Endothelial cell of umbilical vein (primary cell): ENCODE data around the gene SRD5A1. TPM values are rescaled to one million over a fixed set of nuclear protein-coding genes. Genes with fewer than 3 reads are reported as not detected.

Source experiments
- BruUV-seq: library from RNA; stranded (reverse); fragments of 400-500 nt; replicated peaks from 2 replicates; lab custom pipeline; 2021; lab: Mats Ljungman, UMichigan
- CTCF ChIA-PET: fragments of 300-600, 350-600 bp; sonication (Branson Sonifier 250); formaldehyde crosslinking; loops from one replicate; lab custom pipeline; 2021; ENCODE audit warnings: antibody characterized with exemption, inconsistent platforms; lab: Charles Lee
- POLR2A ChIA-PET: fragments of 300-600, 350-600 bp; sonication (Branson Sonifier 250); formaldehyde crosslinking; loops from one replicate; lab custom pipeline; 2021; ENCODE audit warnings: antibody characterized with exemption, inconsistent platforms; lab: Charles Lee
- DNase-seq: peaks from one replicate; pipeline ENCODE4 v3.0.0-alpha.2; 2011; ENCODE audit warnings: low read depth, low spot score
- FAIRE-seq: peaks from 2 replicates; lab custom pipeline; 2011; peaks lifted over from hg19 to GRCh38; lab: Jason Lieb, UNC
- H2AFZ ChIP-seq: 2 replicates; pipeline ENCODE4 v1.6.0; 2012; ENCODE audit warnings: low read depth, low read length, control low read depth, inconsistent platforms
- H3K27ac ChIP-seq: 2 replicates; pipeline ENCODE4 v1.5.1; 2011; ENCODE audit warnings: low read depth, mild to moderate bottlenecking, control low read depth, low read length, moderate library complexity; ENCODE audit not compliant: insufficient read depth
- H3K27me3 ChIP-seq, 2 experiments: 2 replicates each; pipeline versions ENCODE4 v1.6.0 to v1.6.1; 2011; ENCODE audit warnings: low read length in 2 of 2, mixed read lengths in 1 of 2; ENCODE audit not compliant: control insufficient read depth in 2 of 2, insufficient read depth in 2 of 2
- H3K36me3 ChIP-seq, 2 experiments: 2 replicates in 1 of 2; 3 replicates in 1 of 2; pipeline ENCODE4 v1.5.1; 2011; ENCODE audit warnings: low read length in 2 of 2, mild to moderate bottlenecking in 1 of 2, moderate library complexity in 1 of 2; ENCODE audit not compliant: control insufficient read depth in 2 of 2, insufficient read depth in 2 of 2; ENCODE audit errors: extremely low read depth in 1 of 2
- H3K4me1 ChIP-seq: 3 replicates; pipeline ENCODE4 v1.5.1; 2011; ENCODE audit warnings: mild to moderate bottlenecking, low read length; ENCODE audit not compliant: control insufficient read depth, insufficient read depth; ENCODE audit errors: extremely low read depth
- H3K4me2 ChIP-seq: 2 replicates; pipeline ENCODE4 v1.6.1; 2011; ENCODE audit warnings: low read length, control low read depth, mixed read lengths; ENCODE audit not compliant: insufficient read depth
- H3K4me3 ChIP-seq, 3 experiments: fragments of 200-600 bp in 1 of 3; sonication (generic), shearing (Covaris generic) in 1 of 3; replicated peaks in 1 of 3; 2 replicates each; pipeline ENCODE4 v1.5.1; 2011 to 2016; ENCODE audit warnings: control low read depth in 3 of 3, low read length in 3 of 3, mild to moderate bottlenecking in 2 of 3, inconsistent platforms in 1 of 3, low read depth in 1 of 3, moderate library complexity in 1 of 3; ENCODE audit not compliant: insufficient read depth in 1 of 3
- H3K79me2 ChIP-seq: 2 replicates; pipeline ENCODE4 v1.6.0; 2012; ENCODE audit warnings: low read length, inconsistent platforms; ENCODE audit not compliant: control insufficient read depth, insufficient read depth
- H3K9ac ChIP-seq: replicated peaks from 2 replicates; pipeline ENCODE3; 2011; ENCODE audit warnings: low read length, control low read depth; ENCODE audit not compliant: insufficient read depth; ENCODE audit errors: extremely low read depth
- H3K9me1 ChIP-seq: replicated peaks from 3 replicates; pipeline ENCODE4 v1.6.0; 2011; ENCODE audit warnings: mild to moderate bottlenecking, low read length; ENCODE audit not compliant: control insufficient read depth, insufficient read depth; ENCODE audit errors: extremely low read depth
- H3K9me3 ChIP-seq: replicated peaks from 2 replicates; pipeline ENCODE4 v1.5.1; 2012; ENCODE audit warnings: low read length, inconsistent platforms; ENCODE audit not compliant: control insufficient read depth, insufficient read depth
- H4K20me1 ChIP-seq: replicated peaks from 2 replicates; pipeline ENCODE3; 2011; ENCODE audit warnings: mild to moderate bottlenecking, low read length; ENCODE audit not compliant: control insufficient read depth, insufficient read depth; ENCODE audit errors: extremely low read depth
- GATA2 ChIP-seq: IDR thresholded peaks from 2 replicates; pipeline ENCODE4 v1.7.0; 2011; ENCODE audit warnings: low read depth, mild to moderate bottlenecking, moderate library complexity, mixed read lengths, low read length; ENCODE audit not compliant: insufficient read length, insufficient read depth
- JUN ChIP-seq: IDR thresholded peaks from 2 replicates; pipeline ENCODE4 v1.6.1; 2011; ENCODE audit warnings: borderline replicate concordance, low read depth; ENCODE audit not compliant: insufficient read length, insufficient read depth
- MYC ChIP-seq: IDR thresholded peaks from one replicate; pipeline ENCODE4 v1.6.1; 2011; ENCODE audit warnings: mild to moderate bottlenecking, low read depth, low read length
- POLR2A ChIP-seq: IDR thresholded peaks from 2 replicates; pipeline ENCODE4 v1.6.1; 2012; ENCODE audit warnings: low read depth, mild to moderate bottlenecking, control low read depth, low read length
- POLR2AphosphoS5 ChIP-seq: IDR thresholded peaks from 2 replicates; pipeline ENCODE4 v1.6.1; 2012; ENCODE audit warnings: low read depth, mild to moderate bottlenecking, control low read depth, low read length, moderate library complexity; ENCODE audit not compliant: insufficient read depth
- dilution Hi-C: fragments of 300-500 bp; cut with MboI; formaldehyde crosslinking; loops from one replicate; pipeline ENCODE4 v1.15.0; 2019; ENCODE audit warnings: low sequenced_read_pairs; ENCODE audit not compliant: extremely low pct_ligation_motif_present
- intact Hi-C: fragments of 100-400 bp; cut with micrococcal nuclease; formaldehyde crosslinking; loops from one replicate; pipeline ENCODE4 v1.10.0; 2022
- polyA plus RNA-seq, 4 experiments: library from polyadenylated mRNA; depleted of rRNA in 3 of 4; stranded (reverse) in 3 of 4; unstranded in 1 of 4; fragments of >200 nt; gene quantifications; 2 replicates each; pipeline versions ENCODE4 v1.2.1 to v1.2.3, GENCODE V29; 2011 to 2012; ENCODE audit warnings: missing spikeins in 1 of 4
- total RNA-seq: library from RNA; stranded (reverse); gene quantifications from 2 replicates; pipeline ENCODE4 v1.2.3, GENCODE V29; 2021

Gene SRD5A1
- total and polyA plus RNA-seq, 2 donors (not counting 3 experiments of a cell fraction or from before 2014, with no cell fraction given) = 11.6 to 14.8 TPM

DNA sequence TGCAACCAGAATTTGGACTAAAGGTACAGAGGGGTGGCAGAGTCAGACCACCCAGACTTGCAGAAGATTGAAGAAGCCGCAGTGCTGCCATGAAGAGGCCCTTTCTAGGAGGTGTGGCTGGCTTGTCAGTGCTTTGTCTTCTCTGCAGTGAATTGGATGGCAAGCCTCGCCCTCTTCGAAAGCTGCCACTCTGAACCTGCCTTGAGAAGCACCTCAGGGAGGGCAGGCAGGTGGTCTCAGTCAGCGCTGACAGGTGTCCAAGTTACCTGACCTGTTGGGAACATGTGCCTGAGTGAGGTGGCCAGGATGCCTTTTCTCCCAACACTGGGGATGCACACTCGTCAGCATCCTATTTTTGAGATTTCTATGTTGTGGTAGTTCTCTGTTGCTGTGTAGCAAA, 86.2 kb downstream of the SRD5A1 start:
- peaks cover 39% of the 10 kb centered on the region for H3K4me1 ChIP-seq
- H2AFZ ChIP-seq = no peak overlapping the region
- H4K20me1 ChIP-seq = peaks cover 7% of the 10 kb centered on the region
- FAIRE-seq = no peak
- H3K9me3 ChIP-seq = no peaks in the 10 kb centered on the region
- dilution Hi-C loops (no loop called here), intact Hi-C loops (no loop called here)
- DNase-seq = no peak
- TF ChIP-seq POLR2A = no peak
- no peak overlapping the region for H3K27ac ChIP-seq
- no peaks in the 10 kb centered on the region for H3K9me1 ChIP-seq
- H3K4me3 ChIP-seq = no peak overlapping the region
- ChIA-PET CTCF (no interaction called here), POLR2A (no interaction called here)
- no TSS peak for BruUV-seq
- H3K36me3 ChIP-seq = peaks cover 0 to 2% of the 10 kb centered on the region in 2 experiments
- no peak overlapping the region for H3K9ac ChIP-seq
- H3K27me3 ChIP-seq = no peaks in the 10 kb centered on the region
- H3K79me2 ChIP-seq = peaks cover 99% of the 10 kb centered on the region
- H3K4me2 ChIP-seq = no peak overlapping the region

DNA sequence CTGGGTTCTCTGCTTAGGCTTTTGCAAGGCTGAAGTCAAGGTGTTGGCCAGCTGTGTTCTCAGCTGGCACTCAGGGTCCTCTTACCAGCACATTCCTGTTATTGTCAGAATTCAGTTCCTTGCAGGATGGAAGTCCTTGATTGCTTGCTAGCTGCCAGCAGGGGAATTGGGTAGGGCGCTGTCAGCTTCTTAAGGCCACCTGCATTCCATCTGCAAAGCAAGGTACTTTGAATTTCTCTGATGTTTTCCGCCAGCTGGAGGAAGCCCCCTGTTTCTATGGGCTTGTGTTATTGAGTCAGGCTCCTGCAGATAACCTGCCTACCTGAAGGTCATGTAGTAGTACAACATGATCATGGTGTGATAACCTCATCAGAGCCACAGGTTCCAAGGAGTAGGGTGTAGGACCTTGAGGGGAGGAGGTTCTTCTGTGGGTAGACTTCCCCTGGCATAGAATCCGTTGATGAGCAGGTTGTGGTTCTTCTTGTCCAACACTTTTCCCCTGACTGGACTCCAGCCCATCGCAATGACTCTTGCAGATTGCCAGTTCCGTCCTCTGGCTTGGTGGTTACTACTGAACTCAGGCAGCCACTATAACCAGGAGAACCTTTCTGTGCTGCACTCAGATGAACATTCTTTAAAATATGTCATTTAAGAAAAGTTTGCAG, 86.8 kb downstream of the SRD5A1 start:
- BruUV-seq = no TSS peak
- Histone ChIP-seq H2AFZ (no peak overlapping the region), H4K20me1 (peaks cover 7% of the 10 kb centered on the region), H3K9me1 (no peaks in the 10 kb centered on the region), H3K27me3 (no peaks in the 10 kb centered on the region), H3K4me1 (peaks cover 39% of the 10 kb centered on the region), H3K4me2 (no peak overlapping the region), H3K9me3 (no peaks in the 10 kb centered on the region), H3K79me2 (peaks cover 98% of the 10 kb centered on the region), H3K27ac (no peak overlapping the region), H3K4me3 (no peak overlapping the region), H3K9ac (no peak overlapping the region), H3K36me3 (peaks cover 0 to 2% of the 10 kb centered on the region in 2 experiments)
- ChIA-PET POLR2A (no interaction called here), CTCF (no interaction called here)
- no peak for TF ChIP-seq POLR2A
- TF ChIP-seq JUN = no peak
- TF ChIP-seq MYC = no peak
- no peak for TF ChIP-seq POLR2AphosphoS5
- TF ChIP-seq GATA2 = no peak
- DNase-seq = no peak
- dilution Hi-C loops (no loop called here), intact Hi-C loops (no loop called here)
- no peak for FAIRE-seq
